K562 (cell line): Measurements from ENCODE around the gene SEPTIN1. TPM values are rescaled to one million over a fixed set of nuclear protein-coding genes. Genes with fewer than 3 reads are reported as not detected.

Source experiments
- ATAC-seq: fragments of 200-7000 bp; cut with Tn5 transposase; 3 replicates; pipeline ENCODE4 v1.9.1; 2020; ENCODE audit warnings: moderate library complexity
- BruUV-seq: library from RNA; stranded (reverse); fragments of 400-500 nt; replicated peaks from 2 replicates; lab custom pipeline; 2021; lab: Mats Ljungman, UMichigan
- CTCF ChIA-PET: fragments of 300-600 bp; formaldehyde crosslinking; extraction: SDS; loops from one replicate; lab custom pipeline; 2021; ENCODE audit warnings: low intra/inter-chr PET ratio; lab: Yijun Ruan, JAX
- POLR2A ChIA-PET: fragments of 300-600, 350-650 bp; sonication (Branson Sonifier 250); formaldehyde crosslinking; extraction: SDS; loops from one replicate; lab custom pipeline; 2021; ENCODE audit warnings: antibody characterized with exemption, inconsistent platforms; lab: Yijun Ruan, JAX
- DNase-seq, 4 experiments: peaks; one replicate each; pipeline versions ENCODE4 v3.0.0 to v3.0.0-alpha.2; 2011 to 2018; ENCODE audit warnings: low spot score in 3 of 4, mixed read lengths in 3 of 4; ENCODE audit errors: extremely low read depth in 1 of 4
- FAIRE-seq: peaks from 2 replicates; lab custom pipeline; 2011; peaks lifted over from hg19 to GRCh38; lab: Jason Lieb, UNC
- H2AFZ ChIP-seq: 2 replicates; pipeline ENCODE4 v1.6.0; 2011; ENCODE audit warnings: low read depth, low read length, control low read depth, inconsistent platforms
- H3K27ac ChIP-seq: fragments of 200-600 bp; 3 replicates; pipeline ENCODE4 v1.8.0; 2011; ENCODE audit warnings: low read depth, mild to moderate bottlenecking, control low read depth, inconsistent platforms, low read length, moderate library complexity, mixed read lengths; ENCODE audit errors: extremely low read depth
- H3K27me3 ChIP-seq, 2 experiments: fragments of 300-600 bp in 1 of 2; 2 replicates in 1 of 2; 3 replicates in 1 of 2; pipeline versions ENCODE4 v1.6.0 to v1.8.0; 2011; ENCODE audit warnings: inconsistent platforms in 2 of 2, low read length in 2 of 2, mild to moderate bottlenecking in 1 of 2, mixed read lengths in 1 of 2, moderate library complexity in 1 of 2; ENCODE audit not compliant: control insufficient read depth in 2 of 2, insufficient read depth in 2 of 2
- H3K36me3 ChIP-seq: fragments of 300-600 bp; 3 replicates; pipeline ENCODE4 v1.8.0; 2011; ENCODE audit warnings: mild to moderate bottlenecking, low read length, inconsistent platforms; ENCODE audit not compliant: control insufficient read depth, insufficient read depth
- H3K4me1 ChIP-seq, 2 experiments: fragments of 200-600 bp in 1 of 2; replicated peaks in 1 of 2; 2 replicates in 1 of 2; 3 replicates in 1 of 2; pipeline versions ENCODE4 v1.5.1 to v1.8.0; 2011; ENCODE audit warnings: inconsistent platforms in 2 of 2, low read length in 2 of 2, mild to moderate bottlenecking in 1 of 2, mixed read lengths in 1 of 2, moderate library complexity in 1 of 2; ENCODE audit not compliant: control insufficient read depth in 2 of 2, insufficient read depth in 2 of 2
- H3K4me2 ChIP-seq: 2 replicates; pipeline ENCODE4 v1.6.1; 2011; ENCODE audit warnings: low read length, control low read depth, inconsistent platforms, mixed read lengths; ENCODE audit not compliant: insufficient read depth
- H3K4me3 ChIP-seq: fragments of 200-600 bp; sonication (generic), shearing (Covaris generic); 2 replicates; pipeline ENCODE4 v1.5.1; 2016; ENCODE audit warnings: control low read depth, inconsistent platforms
- H3K79me2 ChIP-seq: fragments of 200-600 bp; 3 replicates; pipeline ENCODE4 v1.8.0; 2011; ENCODE audit warnings: low read length, inconsistent platforms; ENCODE audit not compliant: control insufficient read depth, insufficient read depth
- H3K9ac ChIP-seq, 2 experiments: 2 replicates each; pipeline versions ENCODE4 v1.6.0 to v1.6.1; 2011; ENCODE audit warnings: low read depth in 2 of 2, low read length in 2 of 2, control low read depth in 1 of 2, inconsistent platforms in 1 of 2, mild to moderate bottlenecking in 1 of 2, mixed read lengths in 1 of 2; ENCODE audit not compliant: insufficient read depth in 1 of 2
- H3K9me1 ChIP-seq: one replicate; pipeline ENCODE4 v1.6.0; 2011; ENCODE audit warnings: inconsistent platforms, mild to moderate bottlenecking, low read length, moderate library complexity; ENCODE audit not compliant: control insufficient read depth, insufficient read depth
- H3K9me3 ChIP-seq: replicated peaks from 2 replicates; pipeline ENCODE4 v1.5.1; 2011; ENCODE audit warnings: low read depth, low read length, inconsistent platforms; ENCODE audit not compliant: control insufficient read depth, insufficient read depth
- H4K20me1 ChIP-seq: replicated peaks from 2 replicates; pipeline ENCODE4 v1.6.1; 2011; ENCODE audit warnings: low read length, inconsistent platforms, mixed read lengths; ENCODE audit not compliant: control insufficient read depth, insufficient read depth
- BHLHE40 ChIP-seq: IDR thresholded peaks from 2 replicates; pipeline ENCODE4 v1.6.1; 2011; ENCODE audit warnings: low read length, improper control_type of control experiment
- CTBP1 ChIP-seq: fragments of 450-650 bp; IDR thresholded peaks from 2 replicates; pipeline ENCODE4 v1.6.1; 2016; ENCODE audit warnings: borderline replicate concordance
- FOXP1 ChIP-seq: sonication (generic); formaldehyde crosslinking; IDR thresholded peaks from 2 replicates; pipeline ENCODE4 v1.8.0; 2022; ENCODE audit warnings: mild to moderate bottlenecking, missing genetic modification reagents
- GABPB1 ChIP-seq: sonication (generic); formaldehyde crosslinking; IDR thresholded peaks from 2 replicates; pipeline ENCODE4 v1.8.0; 2022; ENCODE audit warnings: mild to moderate bottlenecking, missing genetic modification reagents
- HNRNPL ChIP-seq: fragments of 200-400 bp; formaldehyde crosslinking; IDR thresholded peaks from 2 replicates; pipeline ENCODE4 v1.6.1; 2017; ENCODE audit warnings: low read depth, mild to moderate bottlenecking, low read length
- ZNF140 ChIP-seq: fragments of 250-450 bp; sonication (Bioruptor Pico); IDR thresholded peaks from 2 replicates; pipeline ENCODE4 v1.8.0; 2021; ENCODE audit warnings: moderate library complexity, mild to moderate bottlenecking, inconsistent platforms
- ZNF143 ChIP-seq: sonication (generic); formaldehyde crosslinking; IDR thresholded peaks from 2 replicates; pipeline ENCODE4 v1.9.0; 2022; ENCODE audit warnings: mild to moderate bottlenecking, missing genetic modification reagents
- WGBS: fragments of 100-300 bp; shearing (Covaris generic); methylation state at CpG from one replicate; pipeline ENCODE4 v1.1.6; 2016; ENCODE audit warnings: low coverage, mixed read lengths; ENCODE audit not compliant: insufficient coverage; ENCODE audit errors: missing lambda C conversion rate; 5-methylcytosine and 5-hydroxymethylcytosine counted together
- in situ Hi-C: fragments of 300-500 bp; cut with MboI; formaldehyde crosslinking; loops from 4 replicates; pipeline ENCODE4 v1.15.0; 2018; ENCODE audit warnings: inconsistent platforms, mixed read lengths
- intact Hi-C: fragments of 100-400 bp; cut with micrococcal nuclease; formaldehyde crosslinking; loops from 2 replicates; pipeline ENCODE4 v1.14.2; 2022
- polyA plus RNA-seq, 8 experiments: library from polyadenylated mRNA; depleted of rRNA in 4 of 8; stranded (reverse) in 5 of 8; unstranded in 3 of 8; fragments of >200 nt; fragmentation: Nextera tagmentation in 2 of 8; fragmentation: Illumina TruSeq in 1 of 8; extraction: Ambion mirVana in 2 of 8; extraction: Trizol in 1 of 8; gene quantifications; 2 replicates each; pipeline versions ENCODE4 v1.2.1 to v1.2.3, GENCODE V29; 2011 to 2014; ENCODE audit warnings: inconsistent platforms in 1 of 8, missing spikeins in 1 of 8
- total RNA-seq, 7 experiments: library from RNA; depleted of rRNA in 6 of 7; stranded (reverse); fragments of >200 nt in 6 of 7; fragmentation: Illumina TruSeq in 2 of 7; extraction: Trizol in 2 of 7; gene quantifications; 2 replicates each; pipeline versions ENCODE4 v1.2.1 to v1.2.3, GENCODE V29; 2011 to 2021; ENCODE audit warnings: low replicate concordance in 1 of 7
- TF ChIP-seq, protein P1 (sequence below), 2 experiments: fragments of 450-650 bp in 1 of 2; sonication (generic) in 1 of 2; formaldehyde crosslinking; conservative IDR thresholded peaks; 2 replicates each; pipeline versions ENCODE4 v1.4.0 to v1.8.1; 2020 to 2022; ENCODE audit warnings: mild to moderate bottlenecking in 1 of 2, missing genetic modification reagents in 1 of 2
- TF ChIP-seq, protein P2 (sequence below): fragments of 450-650 bp; formaldehyde crosslinking; IDR thresholded peaks from 2 replicates; pipeline ENCODE4 v1.4.0; 2022; ENCODE audit warnings: missing genetic modification characterization
- TF ChIP-seq, protein P3 (sequence below): IDR thresholded peaks from 2 replicates; pipeline ENCODE4 v1.6.1; 2011; ENCODE audit warnings: borderline replicate concordance, low read depth, mild to moderate bottlenecking, moderate library complexity, low read length; ENCODE audit not compliant: insufficient read depth, poor library complexity, severe bottlenecking

SEPTIN1 gene
- total and polyA plus RNA-seq, 9 of the 15 experiments (the other 6 are each of a cell fraction or from before 2014, with no cell fraction given): 0.23 to 5.6 (median 1.7) TPM; not detected in 1

DNA sequence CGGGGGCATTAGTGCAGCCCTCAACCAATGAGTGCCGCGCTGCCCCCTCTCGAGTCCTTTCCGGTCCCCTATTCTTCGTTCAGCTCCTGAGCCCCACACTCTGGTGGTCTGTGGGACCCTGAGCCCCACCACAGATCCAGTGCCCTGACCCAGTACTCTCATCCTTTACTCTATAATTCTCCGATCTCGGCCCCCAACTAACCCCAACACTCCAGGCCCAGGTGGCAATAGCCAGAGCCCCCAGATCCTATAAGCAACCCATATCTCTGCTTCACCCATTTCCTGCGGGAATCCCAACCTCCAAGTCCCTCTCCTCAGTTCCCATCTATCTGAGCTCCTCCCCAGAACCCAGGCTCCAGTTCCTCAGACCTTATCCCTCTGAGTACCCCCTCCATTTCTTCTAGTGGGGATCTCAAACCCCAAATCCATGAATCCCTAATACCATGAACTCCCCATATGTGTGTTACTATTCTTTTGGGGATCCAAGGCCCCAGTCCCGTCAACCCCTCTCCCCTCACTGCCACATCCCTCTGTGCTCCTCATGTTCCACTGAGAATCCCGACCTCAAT lies 11.0 kb downstream of the SEPTIN1 start (continued):
- TF ChIP-seq, protein P1, sequence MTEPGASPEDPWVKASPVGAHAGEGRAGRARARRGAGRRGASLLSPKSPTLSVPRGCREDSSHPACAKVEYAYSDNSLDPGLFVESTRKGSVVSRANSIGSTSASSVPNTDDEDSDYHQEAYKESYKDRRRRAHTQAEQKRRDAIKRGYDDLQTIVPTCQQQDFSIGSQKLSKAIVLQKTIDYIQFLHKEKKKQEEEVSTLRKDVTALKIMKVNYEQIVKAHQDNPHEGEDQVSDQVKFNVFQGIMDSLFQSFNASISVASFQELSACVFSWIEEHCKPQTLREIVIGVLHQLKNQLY (CRISPR knock-in tag; conservative IDR thresholded peaks at IDR 0.05): no peak
- no peak for TF ChIP-seq FOXP1
- TF ChIP-seq, protein P2, sequence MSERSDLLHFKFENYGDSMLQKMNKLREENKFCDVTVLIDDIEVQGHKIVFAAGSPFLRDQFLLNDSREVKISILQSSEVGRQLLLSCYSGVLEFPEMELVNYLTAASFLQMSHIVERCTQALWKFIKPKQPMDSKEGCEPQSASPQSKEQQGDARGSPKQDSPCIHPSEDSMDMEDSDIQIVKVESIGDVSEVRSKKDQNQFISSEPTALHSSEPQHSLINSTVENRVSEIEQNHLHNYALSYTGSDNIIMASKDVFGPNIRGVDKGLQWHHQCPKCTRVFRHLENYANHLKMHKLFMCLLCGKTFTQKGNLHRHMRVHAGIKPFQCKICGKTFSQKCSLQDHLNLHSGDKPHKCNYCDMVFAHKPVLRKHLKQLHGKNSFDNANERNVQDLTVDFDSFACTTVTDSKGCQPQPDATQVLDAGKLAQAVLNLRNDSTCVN: no peak
- TF ChIP-seq, all 486 proteins: peak for 22

DNA sequence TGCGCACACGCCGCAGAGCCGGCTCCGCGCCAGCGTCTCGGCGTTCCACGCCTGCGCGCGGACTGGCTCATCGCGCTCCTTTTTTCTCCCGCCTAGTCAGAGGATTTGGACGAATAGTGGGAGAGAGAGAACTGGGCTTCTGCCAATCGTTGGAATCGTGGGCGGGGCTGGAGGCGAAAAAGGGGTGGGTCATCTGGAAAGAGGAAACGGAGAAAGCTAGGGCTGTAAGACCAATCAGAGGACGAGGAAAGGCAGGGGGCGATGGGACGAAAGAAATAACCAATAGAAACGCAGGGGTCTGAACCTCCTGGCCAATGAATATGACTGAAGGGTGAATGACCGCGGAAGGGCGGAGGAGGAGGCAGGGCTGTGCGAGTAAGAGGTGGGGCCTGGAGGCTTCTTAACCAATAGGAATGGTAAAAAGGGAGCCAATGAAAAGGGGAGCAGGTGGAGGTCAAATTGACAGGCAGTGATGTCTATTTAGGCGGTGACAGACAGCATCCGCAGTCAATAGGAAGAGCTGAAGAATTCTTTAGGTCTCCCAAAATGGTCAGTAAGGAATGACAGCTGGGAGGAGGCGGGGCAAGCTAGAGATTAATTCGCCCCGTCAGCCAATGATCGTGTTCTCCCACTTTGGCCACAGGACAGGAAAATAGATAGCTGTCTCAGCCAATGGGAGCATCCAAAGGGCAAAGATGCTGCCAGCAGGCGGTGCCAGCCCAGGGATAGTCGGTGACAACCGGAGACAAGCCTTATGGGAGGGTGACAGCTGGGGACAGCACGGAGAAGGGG lies 11.7 kb downstream of the SEPTIN1 start, which contains the start of gene TBC1D10B:
Gene TBC1D10B, minus strand, starts transcription at position 39 of the 792 bp plus-strand sequence. CDS start 311 bp downstream, outside the sequence.
- in situ Hi-C loops: loop anchor here (25.0 kb wide), 1 partner anchor 908 kb away; the partner anchor contains the start of genes BOLA2, SLX1B and SULT1A4
- Histone ChIP-seq H3K4me2 (peak within 1 kb of the TSS; percentile 90), H3K27ac (peak within 1 kb of the TSS; percentile 74), H2AFZ (peak within 1 kb of the TSS; percentile 82), H3K36me3 (peaks cover 18% of the 10 kb centered on the region; the same call in 2 of the 3 replicates), H3K9ac (peak within 1 kb of the TSS; percentile 74 to 98), H3K4me3 (peak within 1 kb of the TSS; percentile 74), H3K79me2 (peaks cover 42% of the 10 kb centered on the region), H3K9me3 (no peaks in the 10 kb centered on the region), H3K27me3 (no peaks in the 10 kb centered on the region), H3K9me1 (peaks cover 6% of the 10 kb centered on the region), H4K20me1 (peaks cover 23% of the 10 kb centered on the region), H3K4me1 (peaks cover 25 to 44% of the 10 kb centered on the region in 2 experiments; a peak in 4 of 5 replicates)
- POLR2A ChIA-PET: interaction anchor here (0.9 to 6.3 kb wide), 12 partner anchors 8 to 288 kb away, joined by 3 to 77 read pairs (median 4); partner anchors contain the start of genes CD2BP2, DCTPP1, FBRS and PRR14
- BruUV-seq: no TSS peak
- WGBS: 1% methylated on average over 24 of the region's 40 CpGs
- intact Hi-C loops: loop anchor here (2.0 to 10.0 kb wide), 3 partner anchors 16 to 306 kb away; partner anchors contain the start of genes ALDOA, CD2BP2 and ZNF771
- DNase-seq (peak; percentile 92 to 99 (median 96)), ATAC-seq (peak; percentile 93), FAIRE-seq (peak; percentile 100)
- CTCF ChIA-PET: no interaction called here
- no peak for TF ChIP-seq ZNF143
- TF ChIP-seq GABPB1: peak; percentile 61; the same call in 1 of the 2 replicates
- TF ChIP-seq BHLHE40: peak; percentile 41; the same call in 1 of the 2 replicates
- no peak for TF ChIP-seq ZNF140 (CRISPR knock-in tag)
- no peak for TF ChIP-seq HNRNPL
- TF ChIP-seq CTBP1: no peak; the same call in 1 of the 2 replicates
- TF ChIP-seq, protein P3, sequence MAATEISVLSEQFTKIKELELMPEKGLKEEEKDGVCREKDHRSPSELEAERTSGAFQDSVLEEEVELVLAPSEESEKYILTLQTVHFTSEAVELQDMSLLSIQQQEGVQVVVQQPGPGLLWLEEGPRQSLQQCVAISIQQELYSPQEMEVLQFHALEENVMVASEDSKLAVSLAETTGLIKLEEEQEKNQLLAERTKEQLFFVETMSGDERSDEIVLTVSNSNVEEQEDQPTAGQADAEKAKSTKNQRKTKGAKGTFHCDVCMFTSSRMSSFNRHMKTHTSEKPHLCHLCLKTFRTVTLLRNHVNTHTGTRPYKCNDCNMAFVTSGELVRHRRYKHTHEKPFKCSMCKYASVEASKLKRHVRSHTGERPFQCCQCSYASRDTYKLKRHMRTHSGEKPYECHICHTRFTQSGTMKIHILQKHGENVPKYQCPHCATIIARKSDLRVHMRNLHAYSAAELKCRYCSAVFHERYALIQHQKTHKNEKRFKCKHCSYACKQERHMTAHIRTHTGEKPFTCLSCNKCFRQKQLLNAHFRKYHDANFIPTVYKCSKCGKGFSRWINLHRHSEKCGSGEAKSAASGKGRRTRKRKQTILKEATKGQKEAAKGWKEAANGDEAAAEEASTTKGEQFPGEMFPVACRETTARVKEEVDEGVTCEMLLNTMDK: peak; percentile 23
